HG02798 (cell line): Measurements from ENCODE around the gene VENTX.
"Not testable (repeated sequence)": the region's sequence is repeated elsewhere in the genome, so short reads cannot be mapped to it uniquely, and the experiment has no call there.

Experiments
- ATAC-seq: cut with Tn5 transposase; IDR thresholded peaks from one replicate; pipeline ENCODE4 v1.9.1; 2021; ENCODE audit warnings: mild to moderate bottlenecking; ENCODE audit not compliant: unreplicated experiment, poor library complexity

Gene VENTX

DNA sequence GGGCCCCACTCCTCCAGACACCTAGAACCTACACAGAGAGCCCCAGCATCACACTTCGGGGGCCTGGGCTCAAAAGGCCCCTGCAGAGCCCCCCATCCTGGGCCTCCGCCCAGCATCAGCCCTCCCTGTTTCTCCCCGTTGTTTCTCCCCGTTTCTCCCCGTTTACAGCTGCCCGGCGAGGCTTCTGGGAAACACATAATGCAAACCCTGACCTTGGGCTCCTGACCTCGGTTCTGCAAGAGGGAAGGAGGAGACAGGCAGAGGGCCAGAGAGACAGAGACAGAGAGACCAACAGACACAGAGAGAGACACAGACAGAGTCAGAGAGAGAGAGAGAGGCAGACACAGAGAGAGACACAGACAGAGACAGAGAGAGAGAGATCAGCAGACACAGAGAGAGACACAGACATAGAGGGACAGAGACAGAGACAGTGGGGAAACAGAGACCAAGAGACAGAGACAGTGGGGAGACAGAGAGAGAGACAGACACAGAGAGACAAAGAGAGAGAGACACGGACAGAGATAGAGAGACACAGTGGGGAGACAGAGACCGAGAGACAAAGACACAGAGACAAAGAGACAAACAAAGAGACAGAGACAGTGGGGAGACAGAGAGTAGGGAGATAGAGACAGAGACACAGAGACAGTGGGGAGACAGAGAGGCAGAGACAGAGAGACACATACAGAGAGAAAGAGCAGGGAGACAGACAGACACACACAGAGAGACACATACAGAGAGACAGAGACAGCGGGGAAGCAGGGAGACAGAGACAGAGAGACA lies 12.5 kb downstream of the VENTX start:
- no peak for ATAC-seq

DNA sequence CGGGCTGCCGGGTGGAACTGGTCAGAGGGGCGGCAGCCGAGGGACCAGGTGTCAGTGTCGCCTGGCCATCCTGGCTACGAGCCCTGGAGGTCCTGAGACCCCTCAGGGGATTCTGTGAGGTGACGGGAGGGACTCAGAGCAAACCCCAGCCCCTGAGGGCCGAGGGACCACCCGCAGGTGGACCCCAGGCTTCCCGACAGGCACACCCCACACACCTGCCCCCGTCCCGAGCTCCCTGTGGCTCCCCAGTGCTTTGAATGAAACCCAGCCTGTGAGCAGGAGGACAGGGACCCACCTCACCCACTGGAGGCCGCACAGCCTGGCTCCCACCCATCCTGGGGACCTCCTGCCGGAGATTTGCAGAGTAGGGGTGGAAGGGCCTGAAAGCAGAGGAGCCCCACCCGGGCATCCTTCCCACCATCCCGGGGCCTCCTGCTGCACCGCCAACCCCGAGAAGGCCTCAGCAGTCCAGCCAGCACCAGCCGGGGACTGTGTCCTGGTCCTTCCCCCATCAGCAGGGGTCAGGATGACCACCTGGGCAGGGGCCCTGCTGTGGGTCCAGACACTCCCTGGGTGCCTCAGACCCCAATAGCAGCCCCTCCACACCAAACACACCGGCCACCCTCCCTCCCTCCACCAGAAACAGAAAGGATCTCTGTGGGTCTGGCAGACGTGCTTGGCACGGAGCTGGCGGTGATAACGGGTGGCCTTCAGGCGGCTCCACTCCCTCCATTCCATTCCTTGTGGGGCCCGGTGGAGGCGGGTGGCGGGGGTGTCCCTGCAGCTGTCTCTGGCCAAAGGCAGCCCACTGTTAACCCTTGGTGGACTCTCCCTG lies 13.9 kb downstream of the VENTX start:
- ATAC-seq = no peak

DNA sequence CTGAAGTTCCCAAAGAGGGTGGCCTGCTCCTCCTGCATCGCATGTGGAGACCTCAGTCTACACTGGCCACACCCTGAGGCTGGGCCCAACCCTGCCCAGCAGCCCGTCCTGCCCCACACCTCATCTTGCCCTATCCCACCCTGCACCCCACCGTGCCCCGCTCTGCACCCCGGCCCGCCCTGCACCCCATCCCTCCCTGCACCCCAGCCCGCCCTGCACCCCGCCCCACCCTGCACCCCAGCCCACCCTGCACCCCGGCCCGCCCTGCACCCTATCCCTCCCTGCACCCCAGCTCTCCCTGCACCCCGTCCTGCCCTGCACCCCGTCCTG lies 14.5 kb downstream of the VENTX start:
- no peak for ATAC-seq

DNA sequence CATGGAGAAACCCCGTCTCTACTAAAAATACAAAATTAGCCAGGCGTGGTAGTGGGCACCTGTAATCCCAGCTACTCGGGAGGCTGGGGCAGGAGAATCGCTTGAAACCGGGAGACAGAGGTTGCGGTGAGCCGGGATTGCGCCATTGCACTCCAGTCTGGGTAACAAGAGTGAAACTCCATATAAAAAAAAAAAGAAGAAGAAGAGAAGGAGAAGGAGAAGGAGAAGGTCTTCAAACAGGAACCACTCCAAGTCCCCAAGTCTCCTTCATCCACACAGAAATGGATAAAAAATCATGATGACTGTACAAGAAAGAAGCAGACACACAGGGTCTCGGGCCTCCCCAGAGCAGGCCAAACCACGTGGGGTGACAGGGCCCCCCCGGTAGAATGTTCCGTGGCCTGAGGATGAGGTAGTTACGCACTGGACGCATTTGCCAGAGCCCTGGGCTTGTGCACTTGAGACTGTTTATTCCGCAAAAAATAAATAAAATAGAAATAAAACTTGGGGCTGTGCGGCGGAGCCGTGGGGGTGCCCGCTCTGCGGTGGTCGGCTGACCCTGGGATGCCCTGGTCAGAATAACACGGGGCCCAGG lies 15.8 kb downstream of the VENTX start:
- no peak for ATAC-seq

DNA sequence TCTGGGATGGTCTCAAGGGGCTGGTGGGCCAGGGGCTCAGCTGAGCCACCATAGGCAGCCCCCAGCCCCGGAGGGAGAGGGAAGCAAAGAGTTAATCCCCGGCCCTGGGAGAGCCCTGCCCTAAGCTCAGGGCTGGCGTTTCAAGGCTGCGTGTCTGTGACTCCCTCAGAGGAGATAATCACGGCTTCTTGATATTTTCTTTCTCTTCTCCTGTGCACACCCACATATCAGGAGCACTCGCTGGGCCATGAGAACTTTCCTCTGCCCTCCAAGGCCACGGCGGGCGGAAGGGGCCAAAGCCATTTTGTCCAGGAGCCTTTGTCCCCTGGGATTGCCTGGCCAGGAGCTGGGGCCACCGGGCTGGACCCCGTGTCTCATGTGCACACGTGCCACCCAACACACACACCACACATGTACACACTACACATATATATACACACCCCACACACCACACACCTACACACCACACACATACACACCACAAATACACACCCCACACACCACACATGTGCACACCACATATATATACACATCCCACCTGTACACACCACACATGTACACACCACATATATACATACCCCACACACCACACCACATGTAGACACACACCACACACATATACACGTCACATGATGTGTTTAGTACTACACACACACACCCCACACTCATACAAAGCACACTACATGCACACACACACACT lies 16.9 kb downstream of the VENTX start:
- ATAC-seq = no peak

DNA sequence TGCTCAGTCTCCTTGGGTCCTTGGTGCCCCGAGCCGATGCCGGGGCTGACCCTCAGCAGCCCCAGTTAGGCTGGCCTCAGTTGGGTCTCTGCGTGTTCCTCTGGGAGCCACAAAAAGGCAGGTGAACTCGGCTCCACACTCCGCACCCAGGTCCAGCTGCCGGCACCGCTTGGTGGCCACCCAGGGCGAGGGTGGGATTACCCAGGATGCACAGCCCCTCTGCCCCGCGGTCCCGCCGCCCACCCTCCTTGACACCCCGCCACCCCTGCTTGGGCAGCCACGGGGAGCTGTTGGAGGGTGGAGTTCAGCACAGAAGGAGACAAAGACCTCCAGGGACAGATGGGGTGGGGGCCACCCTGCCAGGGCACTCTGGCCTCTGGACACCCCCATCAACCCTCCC lies 17.7 kb downstream of the VENTX start:
- no peak for ATAC-seq

DNA sequence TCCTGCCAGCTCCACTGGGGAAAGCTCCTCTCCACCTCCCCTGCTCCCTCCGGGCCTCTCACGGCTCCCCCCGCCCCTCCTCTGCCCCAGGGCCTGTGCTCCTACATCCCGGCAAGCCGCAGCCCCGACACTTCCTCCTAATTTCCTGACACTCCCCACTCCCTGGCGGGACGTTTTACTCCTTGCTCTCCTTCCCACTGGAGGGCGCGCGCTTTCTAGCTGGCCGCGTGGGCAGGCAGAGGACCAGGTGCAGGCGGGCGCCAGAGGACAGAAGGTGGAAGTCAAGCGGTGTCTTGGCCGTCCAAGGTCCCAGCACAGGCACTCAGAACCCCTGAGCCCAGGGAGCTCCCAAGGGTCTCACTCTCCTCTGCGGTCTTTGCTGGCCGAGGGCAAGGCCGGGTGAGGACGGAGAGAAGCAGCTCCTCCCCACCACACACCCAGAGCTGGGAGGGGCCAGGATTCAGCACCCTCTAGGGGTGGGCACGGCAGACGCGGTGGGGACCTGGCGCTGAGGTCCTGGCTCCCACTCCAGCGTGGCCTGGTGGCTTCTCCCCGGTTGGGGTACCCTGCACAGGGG lies 19.9 kb downstream of the VENTX start:
- no peak for ATAC-seq

DNA sequence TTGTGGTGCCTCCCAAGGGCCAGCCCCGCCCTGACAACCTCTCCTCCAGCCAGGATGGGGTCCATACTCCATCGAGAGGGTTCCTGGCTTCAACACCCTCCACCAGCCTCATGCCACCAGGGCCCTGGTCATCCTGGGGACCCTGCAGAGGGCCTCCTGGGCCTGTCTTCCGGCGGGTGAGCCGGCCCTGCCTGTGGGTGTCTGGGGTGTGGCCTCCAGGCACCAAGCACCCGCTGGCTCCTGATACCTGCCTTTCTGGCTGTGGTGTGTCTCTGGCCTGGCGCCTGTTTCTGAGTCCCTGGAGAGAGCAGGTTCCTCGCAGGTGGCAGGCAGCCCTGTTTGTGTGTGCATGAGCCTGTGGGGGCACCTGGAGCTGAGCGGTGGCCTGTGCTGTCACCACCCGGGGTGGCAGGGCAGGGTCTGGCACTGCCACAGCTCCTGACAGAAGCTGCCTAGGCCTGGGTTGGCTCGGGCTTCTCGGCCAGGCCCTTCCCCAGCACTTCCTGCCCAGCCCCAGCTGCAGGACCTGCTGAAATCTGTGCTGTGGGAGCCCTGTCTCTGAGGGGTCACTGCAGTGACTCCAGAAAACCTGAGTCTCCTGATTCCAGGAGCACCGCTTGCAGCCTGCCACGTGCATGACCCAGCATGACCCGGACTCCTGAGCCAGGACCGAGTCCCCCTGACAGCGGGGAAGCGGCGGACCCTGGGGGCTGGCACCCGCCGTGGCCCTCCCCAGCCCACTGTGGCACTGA lies 20.6 kb downstream of the VENTX start:
- no peak for ATAC-seq

DNA sequence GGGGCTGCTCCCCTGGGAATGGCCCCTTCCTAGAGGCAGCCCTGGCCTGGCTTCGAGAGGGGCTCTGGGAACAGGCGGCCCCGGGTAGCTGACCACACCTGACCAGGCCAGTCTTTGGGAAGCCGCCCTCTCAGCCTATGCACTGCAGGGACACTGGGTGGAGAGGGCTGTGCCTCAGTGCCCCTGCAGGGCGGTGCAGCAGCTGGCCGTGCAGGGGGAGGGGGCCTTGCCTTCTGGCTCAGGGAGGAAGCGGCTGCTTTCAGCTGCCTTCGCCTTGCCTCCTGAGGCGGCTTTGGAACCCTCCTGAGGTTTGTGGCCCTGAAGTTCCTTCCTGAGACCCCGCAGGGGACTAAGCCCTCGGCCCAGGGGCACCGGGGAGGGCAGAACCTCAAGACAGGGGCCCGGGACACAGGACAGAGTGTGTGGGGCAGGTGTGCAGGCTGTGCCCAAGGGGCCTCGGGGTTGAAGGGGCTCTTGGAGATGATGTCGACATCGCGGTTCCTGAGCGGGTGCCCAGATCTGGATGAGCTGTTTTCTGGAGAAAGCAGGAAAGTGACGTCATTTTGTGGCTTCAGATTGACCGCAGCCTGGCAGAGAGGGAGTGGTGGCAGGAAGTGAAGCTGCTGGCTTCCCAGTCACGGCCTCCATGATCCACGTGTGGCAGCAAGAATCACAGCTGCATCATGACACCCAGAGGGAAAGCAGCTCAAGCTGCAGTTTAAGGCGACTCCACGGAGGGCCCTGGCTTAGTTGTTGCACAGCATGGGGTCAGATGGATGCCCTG lies 21.4 kb downstream of the VENTX start:
- ATAC-seq = no peak

DNA sequence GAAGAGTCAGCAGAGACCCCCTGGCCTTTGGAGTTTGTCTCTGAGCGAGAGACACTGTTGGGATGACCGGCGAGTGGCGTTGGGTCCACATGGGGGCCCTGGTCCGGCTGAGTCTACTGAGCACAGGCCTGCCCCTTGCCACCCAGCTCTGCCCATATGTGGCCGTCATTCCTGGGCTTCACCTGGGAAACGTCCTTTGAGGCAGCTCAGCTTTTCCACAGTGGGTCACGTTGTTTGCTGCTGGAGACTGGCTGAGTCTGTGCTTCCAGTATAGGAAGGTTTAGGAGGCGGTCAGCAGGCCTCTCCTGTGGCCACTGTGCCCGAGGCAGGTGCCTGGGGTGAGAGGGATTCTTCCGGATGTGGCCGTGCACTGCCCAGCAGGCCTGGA lies 21.9 kb downstream of the VENTX start:
- no peak for ATAC-seq

DNA sequence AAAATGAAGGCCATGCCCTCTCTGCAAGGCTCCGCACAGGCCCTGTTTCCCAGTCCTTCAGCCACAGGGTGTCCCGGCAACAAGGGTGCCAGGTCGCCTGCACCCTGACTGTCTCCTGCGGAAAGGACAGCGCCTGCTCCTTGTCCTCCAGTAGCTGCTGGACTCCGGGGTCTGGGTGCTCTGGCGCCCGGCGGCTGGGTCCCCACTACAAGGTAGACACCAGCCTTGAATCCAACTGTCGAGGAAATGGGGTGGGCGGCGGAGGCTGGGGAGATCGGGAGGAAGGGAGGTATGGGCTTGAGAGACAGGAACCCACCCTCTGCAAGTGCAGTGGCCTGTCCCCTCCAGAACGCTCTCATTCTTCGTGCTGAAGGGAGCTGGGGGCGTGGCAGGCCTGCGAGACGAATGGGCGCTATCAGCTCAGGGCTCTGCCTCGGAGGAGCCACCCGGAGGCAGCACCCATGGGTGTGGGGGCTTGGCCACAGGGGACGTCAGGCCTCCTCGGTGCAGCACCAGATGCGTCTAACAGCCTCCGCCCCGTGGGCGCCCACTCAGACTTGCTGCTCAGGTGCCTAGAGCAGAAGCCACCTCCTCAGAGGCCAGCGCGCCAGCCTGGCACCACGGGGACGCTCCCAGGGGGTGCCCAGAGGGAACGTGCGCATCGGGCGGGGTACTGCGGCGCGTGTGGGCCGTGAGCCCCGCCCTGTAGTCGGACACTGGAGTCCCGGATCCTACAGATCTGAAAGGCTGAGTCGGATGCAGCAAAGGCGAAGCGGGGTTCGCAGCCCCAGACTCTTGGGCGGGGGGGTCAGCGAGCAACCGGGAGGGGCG lies 23.5 kb downstream of the VENTX start:
- ATAC-seq = peak; percentile 65

DNA sequence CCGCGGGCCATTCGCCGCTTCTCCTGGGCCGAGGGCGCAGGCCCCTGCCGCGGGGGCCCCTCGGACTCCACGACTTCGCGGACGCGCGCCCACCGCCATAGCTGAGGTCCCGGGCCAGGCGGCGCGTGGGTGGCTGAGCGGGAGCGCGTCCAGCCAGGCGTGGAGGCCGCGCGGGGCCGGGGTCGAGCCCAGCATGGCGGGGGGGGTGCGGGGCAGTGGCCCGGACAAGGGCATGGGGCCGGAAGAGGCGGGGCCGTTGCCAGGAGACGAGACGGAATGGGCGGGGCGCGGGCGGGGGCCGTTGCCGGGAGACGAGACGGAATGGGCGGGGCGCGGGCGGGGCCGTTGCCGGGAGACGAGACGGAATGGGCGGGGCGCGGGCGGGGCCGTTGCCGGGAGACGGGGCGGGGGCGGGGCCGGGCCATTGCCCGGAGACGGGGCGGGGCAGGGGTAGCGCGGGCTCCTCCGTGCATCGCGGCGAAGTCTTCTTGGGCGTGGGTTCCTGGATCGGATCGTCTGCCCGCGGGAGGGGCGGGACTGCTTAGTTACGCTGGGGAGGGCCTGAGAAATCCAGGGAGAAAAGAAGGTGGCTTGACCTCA lies 24.2 kb downstream of the VENTX start:
- ATAC-seq = peak; percentile 79

DNA sequence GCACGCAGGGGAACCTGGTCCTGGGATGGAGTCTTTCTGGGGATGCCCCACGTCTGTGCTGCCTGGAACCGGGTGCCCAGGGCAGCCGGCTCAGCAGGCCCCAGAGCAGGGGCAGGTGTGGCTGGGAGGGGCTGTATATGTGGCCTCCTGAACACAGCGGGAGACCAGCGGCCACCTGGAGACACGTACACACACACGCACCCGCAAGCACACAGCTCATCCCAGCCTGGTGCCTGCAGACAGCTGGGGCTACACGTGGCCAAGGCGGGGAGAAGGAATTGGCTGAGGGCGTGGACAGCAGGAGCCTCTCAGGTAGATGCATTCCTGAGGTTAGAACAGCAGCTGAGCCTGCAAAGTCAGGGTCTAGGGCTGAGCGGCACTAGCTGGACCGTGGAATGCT lies 25.0 kb downstream of the VENTX start:
- ATAC-seq = no peak

DNA sequence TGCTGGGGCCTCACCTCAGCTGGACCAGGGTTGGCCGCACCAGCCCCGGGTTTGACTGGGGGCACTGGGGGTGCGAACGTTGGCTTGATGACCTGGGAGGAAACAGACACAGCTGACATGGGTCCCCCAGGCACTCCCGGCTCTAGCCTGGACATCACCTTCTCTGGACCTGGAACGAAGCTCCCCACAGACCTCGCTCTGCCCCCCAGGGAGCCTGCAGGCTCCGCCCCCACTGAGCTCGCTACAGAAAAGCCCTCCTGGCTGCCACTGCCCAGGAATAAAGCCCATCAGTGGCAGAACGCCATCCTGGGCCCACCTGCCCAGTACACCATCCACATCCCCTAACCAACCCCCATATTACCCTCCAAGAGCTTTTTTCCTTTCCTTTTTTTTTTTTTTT lies 26.0 kb downstream of the VENTX start:
- no peak for ATAC-seq

DNA sequence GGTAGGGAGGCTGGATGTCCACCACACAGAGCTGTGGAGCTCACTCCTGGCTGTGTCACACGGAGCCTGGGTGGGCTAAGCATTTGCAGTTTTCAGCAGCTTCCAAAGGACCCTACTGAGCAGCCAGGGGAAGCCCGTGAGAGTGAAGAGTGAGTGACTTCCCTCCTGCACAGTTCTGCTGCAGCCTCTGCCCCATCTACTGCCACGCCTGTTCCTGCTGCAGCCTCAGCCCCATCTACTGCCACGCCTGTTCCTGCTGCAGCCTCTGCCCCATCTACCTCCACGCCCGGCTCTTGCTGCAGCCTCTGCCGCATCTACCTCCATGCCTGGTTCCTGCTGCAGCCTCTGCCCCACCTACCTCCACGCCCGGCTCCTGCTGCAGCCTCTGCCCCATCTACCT lies 26.8 kb downstream of the VENTX start:
- no peak for ATAC-seq

DNA sequence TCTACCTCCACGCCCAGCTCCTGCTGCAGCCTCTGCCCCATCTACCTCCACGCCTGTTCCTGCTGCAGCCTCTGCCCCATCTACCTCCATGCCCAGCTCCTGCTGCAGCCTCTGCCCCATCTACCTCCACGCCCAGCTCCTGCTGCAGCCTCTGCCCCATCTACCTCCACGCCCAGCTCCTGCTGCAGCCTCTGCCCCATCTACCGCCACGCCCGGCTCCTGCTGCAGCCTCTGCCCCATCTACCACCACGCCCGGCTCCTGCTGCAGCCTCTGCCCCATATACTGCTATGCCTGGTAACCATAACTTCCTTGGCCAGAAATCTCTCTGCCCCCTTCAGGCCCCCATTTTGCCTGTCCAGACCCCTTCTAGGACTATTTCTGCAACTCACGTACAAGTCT lies 27.4 kb downstream of the VENTX start:
- not testable (repeated sequence) for ATAC-seq

DNA sequence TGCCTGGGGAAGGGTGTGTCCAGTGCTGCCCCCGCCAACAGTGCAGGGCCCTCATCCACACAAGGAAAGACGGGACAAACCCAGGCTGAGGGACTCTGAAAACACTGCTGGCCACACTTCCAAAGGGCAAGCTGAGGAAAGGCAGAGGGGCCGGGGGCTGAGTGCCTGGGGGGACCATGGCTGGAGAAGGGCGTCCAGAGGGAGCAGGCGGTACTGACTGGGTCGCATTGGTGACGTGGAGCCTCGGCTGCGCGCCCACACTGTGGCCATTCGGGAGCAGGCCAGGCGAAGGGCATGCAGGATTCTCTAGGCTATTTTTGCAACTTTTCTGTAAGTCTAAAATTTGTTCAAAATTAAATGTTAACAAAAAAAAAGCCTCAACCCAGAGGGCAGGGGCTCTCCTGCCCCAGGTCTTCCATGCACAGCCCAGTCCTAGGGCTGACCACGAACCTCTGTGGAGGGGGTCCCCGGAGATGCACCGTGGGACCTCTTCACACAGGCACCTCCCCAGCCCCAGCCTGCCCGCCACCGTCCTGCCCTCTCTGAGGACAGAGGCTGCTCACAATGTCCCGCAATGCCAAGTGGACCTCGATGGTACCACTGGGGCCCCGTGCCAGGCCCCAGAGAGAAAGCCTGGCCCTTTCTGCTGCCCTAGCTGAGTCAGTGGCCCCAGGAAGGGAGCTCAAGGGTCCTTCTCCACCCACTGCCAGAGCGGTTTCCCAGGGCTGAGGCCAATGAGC lies 28.6 kb downstream of the VENTX start:
- ATAC-seq = no peak
